ENCODE data around the gene CD22. TPM values are rescaled to one million over a fixed set of nuclear protein-coding genes. Genes with fewer than 3 reads are reported as not detected.

Gene CD22
- total and polyA plus RNA-seq, 8 donors, result 2.0 to 5.7 (median 4.0) TPM; not detected in 3

DNA sequence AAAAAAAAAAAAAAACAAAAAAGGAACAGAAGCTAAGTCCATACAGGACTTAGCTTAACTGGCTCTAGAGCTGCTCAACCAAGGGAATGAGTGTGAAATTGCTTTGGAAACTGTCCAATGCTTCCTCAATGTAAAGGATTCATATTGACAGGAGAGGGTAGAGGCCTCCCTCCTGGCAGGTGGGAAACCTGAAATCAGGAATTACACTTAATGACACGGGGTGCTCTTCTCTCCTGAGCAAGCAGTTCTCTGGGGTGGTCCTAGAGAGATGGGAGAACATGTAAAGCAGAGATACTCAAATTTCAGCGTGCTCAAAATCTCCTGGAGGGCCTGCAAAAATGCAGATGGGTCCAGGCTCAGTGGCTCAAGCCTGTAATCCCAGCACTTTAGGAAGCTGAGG lies 40.7 kb upstream of the CD22 start:
- peaks cover 0 to 36% (median 9%) of the 10 kb centered on the region in 3 donors for H3K27me3 ChIP-seq
- H3K36me3 ChIP-seq, result no peaks in the 10 kb centered on the region
- no peaks in the 10 kb centered on the region for H3K4me1 ChIP-seq
- 48 to 72% (median 56%) methylated on average over 2 of the region's 2 CpGs for WGBS, 5 donors
- intact Hi-C loops (cut with DNase I; ENCODE audit: low total_unique reads), result no loop called here
- TF ChIP-seq CTCF (IDR thresholded peaks at IDR 0.05), result no peak
- no peak for TF ChIP-seq POLR2A (IDR thresholded peaks at IDR 0.05)
- no peak for TF ChIP-seq EP300 (IDR thresholded peaks at IDR 0.05)
- no peak for TF ChIP-seq POLR2AphosphoS5 (IDR thresholded peaks at IDR 0.05)
- H3K27ac ChIP-seq, result no peak overlapping the region
- no peaks in the 10 kb centered on the region for H3K9me3 ChIP-seq
- no peak for DNase-seq
- H3K4me3 ChIP-seq, result no peak overlapping the region

GRCh38 chr19:35288906-35289305 lies 40.1 kb upstream of the CD22 start:
- H3K36me3 ChIP-seq, result no peaks in the 10 kb centered on the region
- WGBS, 5 donors, result 69 to 77% (median 75%) methylated on average over 5 of the region's 5 CpGs
- intact Hi-C loops (cut with DNase I; ENCODE audit: low total_unique reads), result no loop called here
- DNase-seq, result no peak
- H3K4me3 ChIP-seq, result no peak overlapping the region
- H3K27me3 ChIP-seq, result peaks cover 0 to 42% (median 14%) of the 10 kb centered on the region in 3 donors
- H3K4me1 ChIP-seq, result no peaks in the 10 kb centered on the region
- no peaks in the 10 kb centered on the region for H3K9me3 ChIP-seq
- H3K27ac ChIP-seq, result no peak overlapping the region
- no peak for TF ChIP-seq POLR2AphosphoS5 (IDR thresholded peaks at IDR 0.05)
- no peak for TF ChIP-seq EP300 (IDR thresholded peaks at IDR 0.05)
- TF ChIP-seq POLR2A (IDR thresholded peaks at IDR 0.05), result no peak
- no peak for TF ChIP-seq CTCF (IDR thresholded peaks at IDR 0.05)

DNA sequence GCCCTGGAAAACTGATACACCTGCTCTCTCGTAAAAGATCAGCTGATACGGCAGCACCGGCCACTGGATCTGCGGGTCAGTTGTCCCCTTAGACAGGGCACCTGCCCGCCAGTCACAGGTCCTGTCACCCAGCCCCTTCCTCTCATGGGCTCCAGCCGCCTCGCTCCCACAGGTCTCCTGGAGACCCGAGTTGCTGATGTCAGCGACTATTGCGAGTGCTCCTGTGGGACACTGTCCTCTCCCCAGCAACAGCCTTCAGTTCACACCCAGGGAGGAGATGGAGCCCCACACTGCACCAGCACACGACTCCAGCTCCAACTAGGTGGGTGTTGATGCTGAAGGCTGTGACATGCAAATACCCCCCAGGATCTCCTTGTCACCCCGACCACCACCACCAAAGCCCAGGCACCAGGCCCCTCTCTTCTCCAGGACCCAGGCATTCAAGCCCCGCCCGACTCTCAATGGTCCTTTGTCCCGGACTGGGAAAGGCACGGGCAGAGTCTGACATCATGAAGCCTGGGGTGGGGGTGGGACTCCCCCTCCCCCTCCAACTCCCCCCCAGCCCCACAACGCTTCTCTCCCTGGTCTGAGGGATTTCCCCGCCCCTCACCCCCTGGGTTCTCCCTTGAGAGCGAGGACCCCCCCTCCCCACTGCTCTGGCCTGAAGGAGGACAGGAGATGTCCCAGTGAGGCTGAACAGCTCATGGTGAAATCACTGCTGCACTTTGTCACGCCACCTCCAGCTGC lies 38.4 kb upstream of the CD22 start:
- no peaks in the 10 kb centered on the region for H3K36me3 ChIP-seq
- DNase-seq, result no peak
- peaks cover 0 to 54% (median 20%) of the 10 kb centered on the region in 3 donors for H3K27me3 ChIP-seq
- no peak overlapping the region for H3K27ac ChIP-seq
- no peaks in the 10 kb centered on the region for H3K9me3 ChIP-seq
- 55 to 70% (median 66%) methylated on average over 13 to 20 of the region's 20 CpGs for WGBS, 5 donors
- H3K4me3 ChIP-seq, result no peak overlapping the region
- intact Hi-C loops (cut with DNase I; ENCODE audit: low total_unique reads), result no loop called here
- no peaks in the 10 kb centered on the region for H3K4me1 ChIP-seq
- TF ChIP-seq CTCF (IDR thresholded peaks at IDR 0.05) (no peak), POLR2AphosphoS5 (IDR thresholded peaks at IDR 0.05) (no peak), EP300 (IDR thresholded peaks at IDR 0.05) (no peak), POLR2A (IDR thresholded peaks at IDR 0.05) (no peak)

- TF ChIP-seq CTCF (IDR thresholded peaks at IDR 0.05) (no peak), POLR2A (IDR thresholded peaks at IDR 0.05) (no peak), EP300 (IDR thresholded peaks at IDR 0.05) (no peak), POLR2AphosphoS5 (IDR thresholded peaks at IDR 0.05) (no peak)
- H3K36me3 ChIP-seq, result no peaks in the 10 kb centered on the region
- peaks cover 0 to 61% (median 20%) of the 10 kb centered on the region in 3 donors for H3K27me3 ChIP-seq
- H3K9me3 ChIP-seq, result no peaks in the 10 kb centered on the region
- WGBS, 5 donors, result 61 to 80% (median 66%) methylated on average over 6 of the region's 6 CpGs
- no peaks in the 10 kb centered on the region for H3K4me1 ChIP-seq
- no peak overlapping the region for H3K27ac ChIP-seq
- DNase-seq, result no peak
- intact Hi-C loops (cut with DNase I; ENCODE audit: low total_unique reads), result no loop called here
- no peak overlapping the region for H3K4me3 ChIP-seq
Measured at GRCh38 chr19:35291259-35291658, 37.7 kb upstream of the CD22 start.
